Central memory CD4-positive, alpha-beta T cell (primary cell): Measurements from ENCODE around the gene C2orf80.
"Not testable (repeated sequence)": the region's sequence is repeated elsewhere in the genome, so short reads cannot be mapped to it uniquely, and the experiment has no call there.

Experiments used
- DNase-seq: peaks from one replicate; pipeline ENCODE4 v3.0.0; 2022

Gene C2orf80

GRCh38 chr2:208175840-208176153 is 14.0 kb downstream of the C2orf80 start:
- DNase-seq, result no peak

DNA sequence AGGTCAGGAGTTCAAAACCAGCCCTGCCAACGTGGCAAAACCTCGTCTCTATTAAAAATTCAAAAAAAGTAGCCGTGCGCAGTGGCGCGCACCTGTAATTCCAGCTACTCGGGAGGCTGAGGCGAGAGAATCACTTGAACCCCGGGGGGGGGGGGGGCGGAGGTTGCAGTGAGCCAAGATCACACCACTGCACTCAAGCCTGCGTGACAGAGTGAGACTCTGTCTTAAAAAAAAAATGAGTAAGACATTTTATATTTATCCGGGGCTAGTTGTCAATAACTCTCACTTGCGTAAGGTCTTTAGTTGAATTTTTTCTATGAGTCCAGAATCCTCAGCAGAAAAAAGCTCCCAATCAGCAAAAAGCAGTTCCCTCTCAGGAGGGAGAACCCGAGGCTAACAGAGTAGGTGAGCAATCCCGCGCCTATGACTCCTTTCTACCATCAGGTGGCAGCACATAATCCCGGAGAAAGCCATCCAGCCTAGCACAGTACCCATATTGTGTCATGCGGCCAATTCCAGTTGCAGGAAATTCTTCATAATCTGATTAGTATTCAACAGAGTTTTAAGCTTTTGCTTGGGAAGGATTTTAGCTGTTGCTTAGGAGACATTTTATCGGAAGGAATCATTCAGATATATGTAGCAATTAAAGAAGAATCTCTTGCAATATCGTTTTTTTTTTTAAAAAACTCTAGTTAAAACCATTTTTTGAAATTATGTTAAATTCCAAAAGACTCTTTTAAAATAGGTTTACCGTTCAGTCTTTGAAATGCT is 14.6 kb downstream of the C2orf80 start:
- peak; percentile 24 for DNase-seq

- no peak for DNase-seq
These were observed 15.7 kb downstream of the C2orf80 start for GRCh38 chr2:208174144-208174543.

- no peak for DNase-seq
These were observed 17.7 kb downstream of the C2orf80 start for GRCh38 chr2:208172125-208172524.

GRCh38 chr2:208164951-208165755 is 24.7 kb downstream of the C2orf80 start:
- DNase-seq, result no peak

DNA sequence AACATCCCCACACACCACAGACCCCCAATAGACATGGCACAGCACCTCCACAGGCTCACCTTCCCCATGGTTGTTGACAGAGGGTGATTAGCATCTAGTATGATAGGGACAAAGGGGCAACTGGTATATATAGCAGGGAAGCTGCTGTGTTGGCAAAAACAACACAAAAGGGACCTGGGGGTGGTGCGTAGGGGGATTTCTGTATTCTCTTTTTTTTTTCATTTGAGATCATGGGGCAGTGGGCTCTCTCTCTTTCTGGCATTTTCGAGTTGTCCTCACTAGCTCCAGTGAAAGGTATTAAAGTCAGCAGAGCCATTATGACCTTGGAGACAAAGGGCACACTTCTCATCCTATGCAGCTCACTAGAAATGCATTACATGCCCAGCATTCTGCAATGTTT is 26.3 kb downstream of the C2orf80 start, which contains the start of gene CRYGA:
CRYGA (minus strand) TSS at position 101 of the 400 bp plus-strand sequence; CDS start at position 68, 33 bp downstream.
- DNase-seq, result no peak

DNA sequence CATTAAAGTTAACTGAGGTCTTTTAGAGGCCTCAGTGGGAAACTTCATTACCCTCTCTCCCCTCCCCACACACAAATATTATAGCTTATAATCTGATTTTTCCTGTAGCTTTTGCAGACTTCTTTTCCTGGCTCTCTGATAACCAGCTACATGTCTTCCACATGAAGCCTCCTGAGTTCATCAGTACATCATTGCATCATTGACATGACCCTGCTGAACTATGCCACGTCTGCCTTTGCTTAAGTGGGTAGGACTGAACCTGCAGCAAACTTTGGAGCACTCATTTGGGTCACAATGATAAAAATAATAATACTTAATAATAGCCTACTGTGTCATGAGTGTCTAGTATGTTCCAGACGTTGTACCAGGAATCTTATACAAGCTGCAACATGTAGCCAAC is 33.4 kb downstream of the C2orf80 start:
- no peak for DNase-seq

GRCh38 chr2:208153156-208153555 is 36.7 kb downstream of the C2orf80 start:
- no peak for DNase-seq

GRCh38 chr2:208150956-208151355 is 38.9 kb downstream of the C2orf80 start:
- DNase-seq, result no peak

GRCh38 chr2:208150094-208150493 is 39.7 kb downstream of the C2orf80 start:
- DNase-seq, result no peak

- DNase-seq, result no peak
These were observed 41.0 kb downstream of the C2orf80 start for GRCh38 chr2:208148803-208149202.

- DNase-seq, result no peak
These were observed 42.1 kb downstream of the C2orf80 start for GRCh38 chr2:208147759-208148158.

DNA sequence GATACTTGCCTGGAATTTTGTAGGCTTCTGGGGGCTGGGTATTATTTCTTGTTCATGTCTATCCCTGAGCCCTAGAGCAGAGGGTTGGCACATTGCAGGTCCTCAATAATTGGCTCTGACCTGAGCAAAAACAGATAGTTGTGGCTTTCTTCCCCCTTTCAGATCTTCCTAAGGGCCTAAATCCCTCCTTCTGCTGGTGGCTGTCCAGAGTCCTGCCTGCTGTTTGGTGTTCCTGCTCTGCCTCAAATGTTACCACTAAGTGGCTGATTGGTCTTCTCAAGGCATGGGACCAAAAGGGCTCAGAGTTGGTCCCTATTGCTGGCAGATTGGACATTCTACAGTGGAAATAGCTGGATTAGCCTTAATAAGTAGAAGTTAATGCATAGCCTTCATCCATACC is 42.8 kb downstream of the C2orf80 start:
- DNase-seq, result no peak

- DNase-seq, result no peak
These were observed 43.8 kb downstream of the C2orf80 start, which contains the start of gene CRYGB for GRCh38 chr2:208146006-208146405. CRYGB (minus strand) TSS chr2:208146158; CDS start chr2:208146120, 38 bp downstream.

DNA sequence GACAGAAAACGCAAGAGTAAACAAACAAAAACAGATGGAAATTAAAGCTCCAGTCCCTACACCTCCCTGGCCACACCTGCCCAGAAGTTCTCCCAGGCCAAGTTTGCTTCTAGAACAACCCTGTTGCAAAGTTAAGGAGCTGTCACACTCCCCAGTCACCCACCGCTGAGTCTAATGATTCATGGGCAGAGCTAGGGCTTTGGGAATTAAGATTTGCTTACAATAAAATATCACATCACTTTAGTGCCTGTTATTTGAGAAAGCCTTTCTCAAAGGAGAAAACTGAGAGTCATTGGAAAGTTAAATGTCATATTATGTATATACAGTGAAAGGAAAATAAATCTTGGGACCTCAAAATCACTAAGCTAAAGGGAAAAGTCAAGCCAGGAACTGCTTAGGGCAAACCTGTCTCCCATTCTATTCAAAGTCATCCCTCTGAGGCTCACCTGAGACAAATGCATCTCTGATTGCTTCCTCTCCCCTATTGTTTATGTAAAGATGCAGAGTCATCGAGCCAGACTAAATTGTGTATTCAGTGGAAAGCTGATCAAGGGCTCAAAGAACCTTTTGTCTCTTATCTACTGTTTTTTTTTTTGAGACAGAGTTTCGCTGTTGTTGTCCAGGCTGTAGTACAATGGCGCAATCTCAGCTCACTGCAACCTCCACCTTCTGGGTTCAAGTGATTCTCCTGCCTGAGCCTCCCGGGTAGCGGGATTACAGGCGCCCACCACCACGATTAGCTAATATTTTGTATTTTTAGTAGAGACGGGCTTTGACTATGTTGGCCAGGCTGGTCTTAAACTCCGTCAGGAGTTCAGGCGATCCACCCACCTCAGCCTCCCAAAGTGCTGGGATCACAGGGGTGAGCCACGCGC is 46.7 kb downstream of the C2orf80 start:
- no peak for DNase-seq

DNA sequence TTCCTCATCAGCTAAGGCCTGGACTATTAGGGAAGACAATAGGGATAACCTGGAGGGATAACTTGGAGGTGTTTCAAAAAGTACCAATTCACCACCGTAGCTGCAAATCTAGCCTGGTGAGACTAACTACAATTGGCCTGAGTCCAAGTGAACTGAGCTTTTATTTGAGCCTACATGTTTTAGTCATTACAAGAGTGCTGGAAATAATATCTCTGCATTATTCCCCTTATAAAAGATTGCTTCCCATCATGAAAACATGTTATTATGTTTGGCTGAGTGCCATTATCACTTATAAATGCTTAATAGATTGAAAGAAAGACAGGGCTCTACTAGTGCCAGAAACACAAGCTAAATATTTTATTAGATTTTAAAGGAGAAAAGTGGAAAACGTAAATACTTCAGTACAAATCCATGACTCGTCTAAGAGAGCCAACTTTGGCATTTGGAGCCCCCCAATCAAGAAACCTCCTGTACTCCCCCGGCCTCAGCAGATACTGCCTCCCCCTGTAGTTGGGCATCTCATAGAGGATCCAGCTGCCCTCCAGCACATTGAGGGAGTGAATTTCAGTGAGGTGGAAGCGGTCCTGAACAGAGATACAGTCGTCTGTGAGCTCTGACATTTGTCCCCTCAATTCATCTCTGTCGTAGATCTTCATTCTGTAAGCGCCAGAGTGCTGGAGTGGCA is 47.4 kb downstream of the C2orf80 start:
- DNase-seq, result no peak

DNA sequence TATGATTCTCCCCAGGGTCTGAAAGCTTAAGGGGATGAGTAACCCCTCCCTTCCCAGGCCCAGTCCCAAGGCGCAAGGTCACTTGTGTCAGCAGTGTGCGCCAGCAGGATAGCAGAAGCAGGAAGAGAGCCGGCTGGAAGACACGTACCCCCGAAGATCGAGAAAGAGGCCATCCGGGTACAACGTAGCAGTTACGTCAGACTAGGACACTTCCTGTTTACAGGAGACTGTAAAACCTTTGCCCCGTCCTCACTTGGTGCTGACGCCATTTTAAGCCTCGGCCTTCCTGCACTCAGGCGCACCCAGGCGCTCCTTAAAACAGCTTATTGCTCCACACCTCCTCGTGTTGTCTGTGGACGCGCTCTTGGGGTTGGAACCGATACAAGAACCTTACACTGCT is 50.4 kb downstream of the C2orf80 start:
- DNase-seq, result no peak

GRCh38 chr2:208138334-208138733 is 51.5 kb downstream of the C2orf80 start:
- DNase-seq, result not testable (repeated sequence)

GRCh38 chr2:208136716-208137094 is 53.1 kb downstream of the C2orf80 start:
- DNase-seq, result no peak

GRCh38 chr2:208135794-208136715 is 53.8 kb downstream of the C2orf80 start:
- DNase-seq, result no peak

DNA sequence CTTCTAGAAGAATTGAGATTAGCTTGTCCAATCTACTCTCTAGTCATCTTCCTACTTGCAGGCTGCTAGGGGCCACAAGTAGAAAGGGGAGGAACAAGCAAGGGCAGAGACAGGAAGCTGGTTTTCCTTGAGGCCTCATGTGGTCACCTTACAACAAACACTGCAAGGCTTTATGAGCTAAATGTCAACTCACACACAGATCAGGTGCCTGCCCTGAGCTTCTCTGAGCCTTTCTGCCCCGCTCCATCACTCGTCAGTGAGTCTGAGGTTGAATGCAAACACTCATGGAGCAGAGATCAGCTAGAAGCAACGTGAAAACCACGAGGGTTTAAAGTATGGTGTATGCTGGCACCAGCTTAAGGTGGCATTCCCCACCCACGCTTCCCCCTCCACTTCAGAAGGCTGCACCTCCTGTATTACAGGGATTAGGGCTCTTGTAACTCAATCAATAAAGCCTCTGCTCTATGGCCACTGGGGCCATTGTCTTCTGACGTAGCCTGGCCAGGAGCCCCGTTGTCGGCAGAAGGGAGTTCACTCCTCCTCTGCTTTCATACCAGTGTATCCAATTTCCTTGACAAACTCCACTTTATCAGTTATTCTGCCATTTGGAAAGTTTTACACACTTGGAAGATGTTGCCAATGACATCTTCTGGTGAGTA is 54.8 kb downstream of the C2orf80 start:
- no peak for DNase-seq
